Testis (tissue), 2 donors: Measurements from ENCODE around the gene TCERG1L.

Experiments used
- POLR2A ChIP-seq: fragments of 450-650 bp; IDR thresholded peaks from one replicate; pipeline ENCODE4 v1.6.1; 2017; ENCODE audit warnings: antibody characterized with exemption, mild to moderate bottlenecking, moderate library complexity
- TF ChIP-seq, protein P1 (sequence below), 3 experiments: fragments of 450-650 bp in 2 of 3; fragments of 200-600 bp in 1 of 3; sonication (generic) in 1 of 3; IDR thresholded peaks; one replicate each; pipeline ENCODE4 v1.5.1; 2016 to 2019; ENCODE audit warnings: antibody characterized with exemption in 3 of 3, mild to moderate bottlenecking in 2 of 3, moderate library complexity in 1 of 3

GRCh38 chr10:131061216-131061615 lies 250.3 kb downstream of the TCERG1L start:
- TF ChIP-seq, protein P1, sequence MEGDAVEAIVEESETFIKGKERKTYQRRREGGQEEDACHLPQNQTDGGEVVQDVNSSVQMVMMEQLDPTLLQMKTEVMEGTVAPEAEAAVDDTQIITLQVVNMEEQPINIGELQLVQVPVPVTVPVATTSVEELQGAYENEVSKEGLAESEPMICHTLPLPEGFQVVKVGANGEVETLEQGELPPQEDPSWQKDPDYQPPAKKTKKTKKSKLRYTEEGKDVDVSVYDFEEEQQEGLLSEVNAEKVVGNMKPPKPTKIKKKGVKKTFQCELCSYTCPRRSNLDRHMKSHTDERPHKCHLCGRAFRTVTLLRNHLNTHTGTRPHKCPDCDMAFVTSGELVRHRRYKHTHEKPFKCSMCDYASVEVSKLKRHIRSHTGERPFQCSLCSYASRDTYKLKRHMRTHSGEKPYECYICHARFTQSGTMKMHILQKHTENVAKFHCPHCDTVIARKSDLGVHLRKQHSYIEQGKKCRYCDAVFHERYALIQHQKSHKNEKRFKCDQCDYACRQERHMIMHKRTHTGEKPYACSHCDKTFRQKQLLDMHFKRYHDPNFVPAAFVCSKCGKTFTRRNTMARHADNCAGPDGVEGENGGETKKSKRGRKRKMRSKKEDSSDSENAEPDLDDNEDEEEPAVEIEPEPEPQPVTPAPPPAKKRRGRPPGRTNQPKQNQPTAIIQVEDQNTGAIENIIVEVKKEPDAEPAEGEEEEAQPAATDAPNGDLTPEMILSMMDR (IDR thresholded peaks at IDR 0.05): no peak
- no peak for TF ChIP-seq POLR2A
